HG03280 (cell line): Measurements from ENCODE around the gene TMEM143.
"Not testable (repeated sequence)": the region's sequence is repeated elsewhere in the genome, so short reads cannot be mapped to it uniquely, and the experiment has no call there.

Experiments
- ATAC-seq: cut with Tn5 transposase; IDR thresholded peaks from one replicate; pipeline ENCODE4 v1.9.1; 2021; ENCODE audit warnings: mild to moderate bottlenecking, moderate library complexity; ENCODE audit not compliant: unreplicated experiment

The TMEM143 gene

GRCh38 chr19:48363810-48364597 lies at the start of gene TMEM143, which contains the start of gene SYNGR4:
TSS of gene TMEM143 (minus strand) at chr19:48363940. CDS start at chr19:48363920, 20 bp downstream.
TSS of gene SYNGR4 (plus strand) at chr19:48364367. CDS start at chr19:48365843, 1,476 bp downstream.
- peak; percentile 85 for ATAC-seq

- no peak for ATAC-seq
Observed at GRCh38 chr19:48405850-48406249, 42.1 kb upstream of the TMEM143 start.

GRCh38 chr19:48405010-48405659 lies 41.4 kb upstream of the TMEM143 start:
- no peak for ATAC-seq

- no peak for ATAC-seq
Observed at GRCh38 chr19:48403606-48404005, 39.9 kb upstream of the TMEM143 start.

GRCh38 chr19:48401287-48401686 lies 37.5 kb upstream of the TMEM143 start:
- ATAC-seq = no peak

- ATAC-seq = no peak
Observed at GRCh38 chr19:48400018-48400742, 36.4 kb upstream of the TMEM143 start.

GRCh38 chr19:48398375-48399235 lies 34.9 kb upstream of the TMEM143 start:
- no peak for ATAC-seq

GRCh38 chr19:48398102-48398374 lies 34.3 kb upstream of the TMEM143 start:
- ATAC-seq = no peak

GRCh38 chr19:48397263-48398101 lies 33.7 kb upstream of the TMEM143 start:
- ATAC-seq = no peak

GRCh38 chr19:48396824-48397176 lies 33.1 kb upstream of the TMEM143 start:
- no peak for ATAC-seq

GRCh38 chr19:48396016-48396823 lies 32.5 kb upstream of the TMEM143 start:
- no peak for ATAC-seq

- no peak for ATAC-seq
Observed at GRCh38 chr19:48395499-48395898, 31.8 kb upstream of the TMEM143 start.

- no peak for ATAC-seq
Observed at GRCh38 chr19:48395170-48395455, 31.4 kb upstream of the TMEM143 start.

- ATAC-seq = no peak
Observed at GRCh38 chr19:48394331-48395169, 30.8 kb upstream of the TMEM143 start.

- no peak for ATAC-seq
Observed at GRCh38 chr19:48393559-48394330, 30.0 kb upstream of the TMEM143 start, which contains the start of gene GRIN2D. TSS of gene GRIN2D (plus strand) at chr19:48393668. CDS start at chr19:48398393, 4,725 bp downstream.

- no peak for ATAC-seq
Observed at GRCh38 chr19:48392860-48393558, 29.3 kb upstream of the TMEM143 start.

- not testable (repeated sequence) for ATAC-seq
Observed at GRCh38 chr19:48392006-48392344, 28.2 kb upstream of the TMEM143 start.
